Stimulated activated CD4-positive, alpha-beta T cell treated with anti-CD3 and anti-CD28 coated beads, Interleukin-15, amount 100 ng/mL, for 1 hour (primary cell): ENCODE results near the gene SERTAD2.
A peak's percentile ranks its signal among the peaks of the same experiment; 100 is the strongest.

ENCODE experiments used
- DNase-seq, 2 donors: peaks; one replicate each; pipeline ENCODE4 v3.0.0-alpha.2; 2020; ENCODE audit warnings: low read depth in 1 of 2, low spot score in 1 of 2

Gene SERTAD2

GRCh38 chr2:64609942-64610281 lies 43.8 kb downstream of the SERTAD2 start:
- DNase-seq = no peak

GRCh38 chr2:64609227-64609941 lies 44.3 kb downstream of the SERTAD2 start:
- peak; percentile 41 to 64 for DNase-seq

- no peak for DNase-seq
Observed at GRCh38 chr2:64608867-64609226, 44.9 kb downstream of the SERTAD2 start.

- no peak for DNase-seq
Observed at GRCh38 chr2:64607381-64608304, 46.1 kb downstream of the SERTAD2 start.

GRCh38 chr2:64606479-64607363 lies 47.0 kb downstream of the SERTAD2 start:
- DNase-seq = peak; percentile 61

- DNase-seq = no peak
Observed at GRCh38 chr2:64605991-64606478, 47.7 kb downstream of the SERTAD2 start.

- no peak for DNase-seq
Observed at GRCh38 chr2:64605026-64605471, 48.7 kb downstream of the SERTAD2 start.

GRCh38 chr2:64604155-64604554 lies 49.6 kb downstream of the SERTAD2 start:
- DNase-seq = no peak

- no peak for DNase-seq
Observed at GRCh38 chr2:64602436-64602835, 51.3 kb downstream of the SERTAD2 start.

- no peak for DNase-seq
Observed at GRCh38 chr2:64601785-64602391, 51.8 kb downstream of the SERTAD2 start.

GRCh38 chr2:64601034-64601754 lies 52.5 kb downstream of the SERTAD2 start:
- DNase-seq = no peak

GRCh38 chr2:64599469-64599868 lies 54.2 kb downstream of the SERTAD2 start:
- no peak for DNase-seq

- DNase-seq = no peak
Observed at GRCh38 chr2:64598226-64598625, 55.5 kb downstream of the SERTAD2 start.

GRCh38 chr2:64595397-64596176 lies 58.1 kb downstream of the SERTAD2 start:
- DNase-seq = no peak

- DNase-seq = no peak
Observed at GRCh38 chr2:64594226-64594989, 59.3 kb downstream of the SERTAD2 start.

- no peak for DNase-seq
Observed at GRCh38 chr2:64593035-64593655, 60.6 kb downstream of the SERTAD2 start.

- no peak for DNase-seq
Observed at GRCh38 chr2:64591188-64591587, 62.5 kb downstream of the SERTAD2 start.

- no peak for DNase-seq
Observed at GRCh38 chr2:64587561-64587960, 66.2 kb downstream of the SERTAD2 start.
